ENCODE data around the gene PRKCE. TPM values are rescaled to one million over a fixed set of nuclear protein-coding genes. Genes with fewer than 3 reads are reported as not detected.

PRKCE gene
- total and polyA plus RNA-seq, 2 experiments from 2014 or later: 9.6 to 11.9 TPM

DNA sequence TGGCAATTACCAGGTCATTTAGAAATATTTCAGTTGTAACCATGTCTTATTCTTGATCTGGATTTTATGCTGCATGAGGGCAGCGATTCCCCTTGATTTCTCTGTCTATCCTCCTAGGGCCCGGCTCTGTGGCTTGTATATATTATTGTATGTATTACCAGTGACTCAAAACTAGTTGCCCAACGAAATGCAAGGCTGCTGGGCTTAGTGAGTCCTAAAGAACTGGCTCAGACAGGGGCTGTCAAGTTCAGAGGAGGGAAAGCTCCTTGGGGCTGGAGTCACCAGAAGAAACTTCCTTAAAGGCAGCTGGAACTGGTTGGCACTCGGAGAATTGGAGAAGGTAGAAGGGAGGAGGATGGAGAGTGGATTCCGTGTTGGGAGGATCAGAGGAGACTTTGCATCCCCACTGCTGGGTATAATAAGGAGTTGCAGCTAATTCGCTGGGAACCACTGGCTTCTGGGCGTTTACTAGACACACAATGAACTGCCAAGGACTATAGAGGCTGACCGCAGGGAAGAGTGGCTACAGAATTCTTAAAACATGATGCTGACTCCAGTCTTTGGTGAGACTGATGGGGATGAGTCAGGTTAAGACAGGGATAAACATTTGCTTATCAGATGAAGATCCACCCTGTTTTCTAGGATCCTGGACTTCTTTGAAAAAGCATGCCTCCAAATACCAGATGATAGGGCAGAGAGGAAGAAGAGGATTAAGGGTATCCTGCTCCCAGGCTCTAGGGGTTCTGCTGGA, 104.3 kb downstream of the PRKCE start:
- no peak for DNase-seq (ENCODE audit: low spot score)
- TF ChIP-seq EZH2 (IDR thresholded peaks at IDR 0.05; ENCODE audit: borderline replicate concordance) (no peak), EZH2phosphoT487 (IDR thresholded peaks at IDR 0.05; ENCODE audit: low read depth, severe bottlenecking, unreplicated experiment) (no peak)
- TF ChIP-seq, protein P1, sequence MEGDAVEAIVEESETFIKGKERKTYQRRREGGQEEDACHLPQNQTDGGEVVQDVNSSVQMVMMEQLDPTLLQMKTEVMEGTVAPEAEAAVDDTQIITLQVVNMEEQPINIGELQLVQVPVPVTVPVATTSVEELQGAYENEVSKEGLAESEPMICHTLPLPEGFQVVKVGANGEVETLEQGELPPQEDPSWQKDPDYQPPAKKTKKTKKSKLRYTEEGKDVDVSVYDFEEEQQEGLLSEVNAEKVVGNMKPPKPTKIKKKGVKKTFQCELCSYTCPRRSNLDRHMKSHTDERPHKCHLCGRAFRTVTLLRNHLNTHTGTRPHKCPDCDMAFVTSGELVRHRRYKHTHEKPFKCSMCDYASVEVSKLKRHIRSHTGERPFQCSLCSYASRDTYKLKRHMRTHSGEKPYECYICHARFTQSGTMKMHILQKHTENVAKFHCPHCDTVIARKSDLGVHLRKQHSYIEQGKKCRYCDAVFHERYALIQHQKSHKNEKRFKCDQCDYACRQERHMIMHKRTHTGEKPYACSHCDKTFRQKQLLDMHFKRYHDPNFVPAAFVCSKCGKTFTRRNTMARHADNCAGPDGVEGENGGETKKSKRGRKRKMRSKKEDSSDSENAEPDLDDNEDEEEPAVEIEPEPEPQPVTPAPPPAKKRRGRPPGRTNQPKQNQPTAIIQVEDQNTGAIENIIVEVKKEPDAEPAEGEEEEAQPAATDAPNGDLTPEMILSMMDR (IDR thresholded peaks at IDR 0.05; ENCODE audit: poor library complexity): no peak

DNA sequence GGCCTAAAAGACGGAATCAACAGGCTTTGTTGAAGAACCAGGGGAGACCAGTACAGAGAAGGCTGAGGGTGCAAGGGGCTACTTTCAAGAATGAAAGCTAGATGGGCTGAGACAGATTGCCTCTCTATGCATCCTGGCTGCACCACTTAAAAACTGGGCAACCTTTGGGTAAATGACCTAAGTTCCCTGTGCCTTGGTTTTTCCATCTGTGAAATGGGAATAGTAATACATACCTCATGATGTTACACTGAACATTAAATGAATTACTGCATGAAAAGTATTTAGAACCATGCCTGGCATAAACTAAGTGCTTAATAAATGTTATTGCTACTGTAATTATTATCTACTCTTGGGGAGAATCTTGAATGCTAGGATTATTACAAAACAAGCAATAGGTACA, 106.5 kb downstream of the PRKCE start:
- WGBS (ENCODE audit: low lambda C conversion rate, missing lambda C conversion rate): 100% methylated on average over 1 of the region's 1 CpG
- no peak for DNase-seq (ENCODE audit: low spot score)
- H2AFZ ChIP-seq: no peak overlapping the region
- no peak overlapping the region for H3K4me3 ChIP-seq
- H3K27me3 ChIP-seq: no peaks in the 10 kb centered on the region
- no peaks in the 10 kb centered on the region for H4K20me1 ChIP-seq (ENCODE audit: insufficient read depth, poor library complexity, severe bottlenecking)
- H3K4me1 ChIP-seq (ENCODE audit: insufficient read depth): peaks cover 19% of the 10 kb centered on the region
- peaks cover 5% of the 10 kb centered on the region for H3K79me2 ChIP-seq
- TF ChIP-seq EZH2 (IDR thresholded peaks at IDR 0.05; ENCODE audit: borderline replicate concordance) (no peak), EZH2phosphoT487 (IDR thresholded peaks at IDR 0.05; ENCODE audit: low read depth, severe bottlenecking, unreplicated experiment) (no peak)
- TF ChIP-seq, protein P1 (IDR thresholded peaks at IDR 0.05; ENCODE audit: poor library complexity): no peak
- H3K4me2 ChIP-seq: no peak overlapping the region
- H3K9me2 ChIP-seq (replicated peaks; ENCODE audit: insufficient read depth): no peaks in the 10 kb centered on the region
- H3K36me3 ChIP-seq (replicated peaks; ENCODE audit: insufficient read depth, low read depth): no peaks in the 10 kb centered on the region
- no peaks in the 10 kb centered on the region for H3K9me3 ChIP-seq (ENCODE audit: low read depth)
- no peak overlapping the region for H3K27ac ChIP-seq

More for the DNA sequence above, 104.3 kb downstream of the PRKCE start:
- no peak overlapping the region for H2AFZ ChIP-seq
- H3K27me3 ChIP-seq: no peaks in the 10 kb centered on the region
- WGBS (ENCODE audit: low lambda C conversion rate, missing lambda C conversion rate): 57% methylated on average over 8 of the region's 8 CpGs
- H3K4me1 ChIP-seq (ENCODE audit: insufficient read depth): peaks cover 19% of the 10 kb centered on the region
- H3K36me3 ChIP-seq (replicated peaks; ENCODE audit: insufficient read depth, low read depth): no peaks in the 10 kb centered on the region
- peaks cover 5% of the 10 kb centered on the region for H3K79me2 ChIP-seq
- no peaks in the 10 kb centered on the region for H4K20me1 ChIP-seq (ENCODE audit: insufficient read depth, poor library complexity, severe bottlenecking)
- no peak overlapping the region for H3K27ac ChIP-seq
- H3K4me3 ChIP-seq: no peak overlapping the region
- H3K4me2 ChIP-seq: no peak overlapping the region
- H3K9me2 ChIP-seq (replicated peaks; ENCODE audit: insufficient read depth): no peaks in the 10 kb centered on the region
- H3K9me3 ChIP-seq (ENCODE audit: low read depth): no peaks in the 10 kb centered on the region

- TF ChIP-seq, protein P1 (IDR thresholded peaks at IDR 0.05; ENCODE audit: poor library complexity): no peak
- TF ChIP-seq EZH2 (IDR thresholded peaks at IDR 0.05; ENCODE audit: borderline replicate concordance): no peak
- TF ChIP-seq EZH2phosphoT487 (IDR thresholded peaks at IDR 0.05; ENCODE audit: low read depth, severe bottlenecking, unreplicated experiment): no peak
- Histone ChIP-seq H3K27me3 (no peaks in the 10 kb centered on the region), H3K4me2 (peak overlapping the region; percentile 50), H3K9me3 (ENCODE audit: low read depth) (no peaks in the 10 kb centered on the region), H2AFZ (no peak overlapping the region), H3K27ac (no peak overlapping the region), H3K9me2 (replicated peaks; ENCODE audit: insufficient read depth) (no peaks in the 10 kb centered on the region), H3K79me2 (peaks cover 5% of the 10 kb centered on the region), H3K4me3 (no peak overlapping the region), H3K36me3 (replicated peaks; ENCODE audit: insufficient read depth, low read depth) (no peaks in the 10 kb centered on the region), H4K20me1 (ENCODE audit: insufficient read depth, poor library complexity, severe bottlenecking) (no peaks in the 10 kb centered on the region), H3K4me1 (ENCODE audit: insufficient read depth) (peaks cover 11% of the 10 kb centered on the region)
- WGBS (ENCODE audit: low lambda C conversion rate, missing lambda C conversion rate): 36% methylated on average over 15 of the region's 15 CpGs
- DNase-seq (ENCODE audit: low spot score): peak; percentile 34
Observed at GRCh38 chr2:45759310-45759851, 107.9 kb downstream of the PRKCE start.
